COLO668 (cell line): ENCODE results near the gene THOP1.
A peak's percentile ranks its signal among the peaks of the same experiment; 100 is the strongest.
"Not testable (repeated sequence)": the region's sequence is repeated elsewhere in the genome, so short reads cannot be mapped to it uniquely, and the experiment has no call there.

ENCODE experiments used
- DNase-seq: peaks from one replicate; lab custom pipeline; 2025; ENCODE audit not compliant: unreplicated experiment; lab: John Stamatoyannopoulos, UW

The THOP1 gene

GRCh38 chr19:2780284-2780683 lies 5.0 kb upstream of the THOP1 start:
- DNase-seq, result no peak

DNA sequence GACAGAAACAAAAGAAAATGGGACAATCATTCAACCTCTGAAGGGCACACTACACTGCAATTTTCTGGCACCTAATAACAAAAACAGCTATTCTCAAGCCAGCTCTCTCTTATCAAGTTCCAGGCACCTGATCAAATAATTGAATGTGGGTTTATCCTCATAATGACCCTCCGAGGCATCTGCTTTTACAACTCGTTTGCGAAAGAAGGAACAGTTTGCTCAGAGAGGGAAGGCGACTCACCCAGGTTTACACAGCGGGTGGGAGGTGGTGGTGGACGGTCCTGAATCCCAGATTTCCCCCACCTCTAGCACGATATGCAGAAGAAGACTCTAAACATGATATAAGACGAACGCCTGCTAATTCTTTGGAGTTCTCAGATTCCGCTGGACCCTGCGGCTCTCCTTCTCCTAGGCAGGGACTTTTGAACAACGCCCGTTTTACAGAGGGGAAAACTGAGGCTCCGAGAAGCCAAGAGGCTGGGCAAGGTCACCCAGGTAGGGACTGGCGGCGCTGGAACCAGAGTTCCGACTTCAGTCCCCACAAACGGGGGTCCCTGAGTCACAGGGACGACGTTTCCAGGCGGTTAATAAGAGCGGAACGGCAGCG lies 2.9 kb upstream of the THOP1 start:
- peak; percentile 18 for DNase-seq

DNA sequence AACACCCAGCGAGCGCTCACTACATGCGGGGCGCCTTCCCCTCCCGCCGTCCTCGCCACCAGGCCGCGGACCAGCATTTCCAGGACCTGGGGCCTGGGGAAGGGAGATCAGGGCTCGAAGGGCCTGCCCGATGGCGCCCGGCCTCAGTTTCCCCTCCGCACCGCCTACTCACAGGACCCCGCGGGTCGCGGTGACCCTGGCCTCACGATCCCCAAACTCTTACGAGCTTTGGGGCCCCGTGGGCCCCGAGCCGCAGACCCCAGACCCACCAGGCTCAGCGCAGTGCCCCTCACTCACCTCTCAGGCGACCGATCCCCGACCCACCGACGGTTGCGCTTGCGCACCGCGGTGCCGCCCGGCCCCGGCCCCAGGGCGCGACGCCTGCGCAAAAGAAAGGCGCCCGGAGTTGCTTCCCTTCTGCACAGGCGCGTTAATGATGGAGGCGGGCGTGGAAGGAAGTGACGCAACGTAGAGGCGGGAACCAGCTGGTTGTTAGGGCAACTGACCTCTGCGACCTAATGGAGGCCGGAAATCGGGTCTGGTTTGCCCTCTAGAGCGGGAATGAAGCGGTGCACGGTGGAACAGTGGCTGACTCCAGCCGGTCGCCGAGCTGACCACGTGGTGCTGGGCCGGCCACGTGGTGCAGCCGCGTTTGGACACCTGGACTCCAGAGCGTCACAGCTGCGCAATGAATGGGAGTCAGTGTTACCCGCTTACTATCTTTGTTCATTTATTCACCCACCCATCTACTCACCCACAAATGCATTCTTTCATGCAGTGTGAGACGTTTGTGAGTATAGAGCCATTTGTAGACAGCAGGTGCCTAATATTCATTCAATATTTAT lies 2.1 kb upstream of the THOP1 start, which contains the start of gene SGTA:
Gene SGTA, minus strand, starts transcription at position 338 of the 845 bp plus-strand sequence. CDS start 14,205 bp downstream, outside the sequence.
- peak; percentile 97 for DNase-seq

- no peak for DNase-seq
Observed at GRCh38 chr19:2783781-2784145, 1.5 kb upstream of the THOP1 start.

- DNase-seq, result no peak
Observed at GRCh38 chr19:2787115-2787514, 1.8 kb downstream of the THOP1 start.

DNA sequence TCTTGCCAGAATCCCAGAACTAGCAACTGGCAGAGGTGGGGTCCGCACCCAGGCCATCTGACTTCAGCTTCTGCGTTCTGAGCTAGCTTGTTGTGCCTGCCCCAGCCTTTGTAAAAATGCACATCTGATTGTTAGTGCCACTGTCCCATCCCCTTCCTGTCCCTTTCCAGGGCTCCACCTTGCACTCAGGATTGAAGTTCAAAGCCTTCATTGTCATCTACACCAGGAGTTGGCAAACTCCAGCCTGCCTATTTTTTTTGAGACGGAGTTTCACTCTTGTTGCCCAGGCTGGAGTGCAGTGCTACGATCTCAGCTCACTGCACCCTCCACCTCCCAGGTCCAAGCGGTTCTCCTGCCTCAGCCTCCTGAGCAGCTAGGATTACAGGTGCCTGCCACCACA lies 2.9 kb downstream of the THOP1 start:
- DNase-seq, result no peak

DNA sequence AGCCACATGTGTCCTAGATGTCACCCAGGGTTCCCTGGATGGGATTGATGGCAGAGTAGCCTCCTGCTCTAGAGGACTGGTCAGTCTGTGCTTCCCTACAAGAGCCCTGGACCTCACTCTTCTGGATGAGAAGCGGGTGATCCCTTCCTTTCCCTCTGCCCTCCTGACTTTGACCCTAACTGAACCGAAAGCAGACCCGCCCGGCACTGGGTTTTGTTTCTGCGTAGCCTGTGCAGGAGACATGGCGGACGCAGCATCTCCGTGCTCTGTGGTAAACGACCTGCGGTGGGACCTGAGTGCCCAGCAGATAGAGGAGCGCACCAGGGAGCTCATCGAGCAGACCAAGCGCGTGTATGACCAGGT lies 4.9 kb downstream of the THOP1 start:
- no peak for DNase-seq

- DNase-seq, result no peak
Observed at GRCh38 chr19:2790557-2791271, 5.4 kb downstream of the THOP1 start.

DNA sequence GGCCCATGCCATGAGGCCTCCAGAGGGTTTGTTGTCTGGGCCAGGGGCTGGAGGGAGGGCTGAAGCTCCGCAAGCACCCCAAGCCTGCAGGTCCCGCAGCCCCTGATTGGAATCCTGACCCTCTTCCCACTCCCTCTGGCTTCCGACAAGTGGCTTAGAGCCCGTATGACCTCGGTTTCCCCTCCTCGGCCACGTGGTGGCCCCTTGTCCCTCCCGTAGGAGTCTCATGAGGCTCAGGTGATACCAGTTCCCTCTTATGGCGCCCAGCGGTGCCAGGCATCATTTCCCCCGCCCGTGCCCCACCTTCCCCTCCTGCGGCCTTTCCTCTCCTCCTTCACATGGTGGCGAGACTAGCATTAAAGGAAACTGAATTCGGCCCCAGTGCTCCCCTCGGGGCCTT lies 6.1 kb downstream of the THOP1 start:
- DNase-seq, result no peak

DNA sequence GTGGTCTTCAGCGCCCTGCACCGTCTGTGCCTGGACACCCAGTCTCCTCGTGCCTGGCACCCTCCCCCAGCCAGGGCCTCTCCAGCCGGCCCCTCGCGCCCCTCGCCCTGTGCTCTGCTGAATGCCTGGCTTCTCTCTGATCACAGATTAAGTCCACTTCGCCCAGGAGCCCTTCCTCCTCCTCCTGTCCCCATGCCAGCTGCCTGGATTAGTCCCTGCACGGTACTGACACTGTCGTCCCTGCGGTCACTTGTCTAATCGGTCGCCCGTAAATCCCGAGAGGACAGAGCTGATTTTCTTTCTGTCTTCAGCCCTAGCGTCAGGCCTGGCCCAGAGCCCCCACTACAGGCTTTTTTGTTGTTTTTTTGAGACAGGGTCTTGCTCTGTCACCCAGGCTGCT lies 6.6 kb downstream of the THOP1 start:
- no peak for DNase-seq

DNA sequence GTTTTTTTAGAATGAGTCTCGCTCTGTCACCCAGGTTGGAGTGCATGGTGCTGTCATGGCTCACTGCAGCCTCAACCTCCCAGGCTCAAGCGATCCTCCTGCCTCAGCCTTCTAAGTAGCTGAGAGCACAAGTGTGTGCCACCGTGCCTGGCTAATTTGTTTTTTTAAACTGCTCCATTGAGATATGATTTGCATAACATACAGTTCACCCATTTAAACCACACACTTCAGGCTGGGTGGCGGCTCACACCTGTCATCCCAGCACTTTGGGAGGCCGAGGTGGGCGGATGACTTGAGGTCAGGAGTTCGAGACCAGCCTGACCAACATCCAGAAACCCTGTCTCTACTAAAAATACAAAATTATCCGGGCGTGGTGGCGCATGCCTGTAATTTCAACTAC lies 7.4 kb downstream of the THOP1 start:
- not testable (repeated sequence) for DNase-seq

GRCh38 chr19:2793126-2793525 lies 7.8 kb downstream of the THOP1 start:
- DNase-seq, result no peak

DNA sequence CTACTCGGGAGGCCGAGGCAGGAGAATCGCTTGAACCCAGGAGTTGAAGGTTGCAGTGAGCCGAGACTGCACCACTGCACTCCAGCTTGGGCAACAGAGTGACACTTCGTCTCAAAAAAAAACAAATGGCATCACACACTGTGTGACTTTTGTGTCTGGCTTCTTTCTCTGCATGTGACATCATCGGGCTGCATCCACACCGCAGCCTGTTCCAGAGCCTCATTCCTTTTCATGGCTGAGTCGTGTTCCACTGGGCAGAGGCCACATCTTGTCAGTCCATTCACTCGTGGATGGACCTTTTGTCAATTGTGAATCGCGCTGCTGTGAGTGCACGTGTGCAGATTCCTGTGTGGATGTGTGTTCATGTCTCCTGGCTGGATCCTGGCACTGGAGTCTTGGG lies 8.3 kb downstream of the THOP1 start:
- DNase-seq, result no peak

- no peak for DNase-seq
Observed at GRCh38 chr19:2795827-2796658, 10.7 kb downstream of the THOP1 start.

- no peak for DNase-seq
Observed at GRCh38 chr19:2796659-2797266, 11.5 kb downstream of the THOP1 start.

DNA sequence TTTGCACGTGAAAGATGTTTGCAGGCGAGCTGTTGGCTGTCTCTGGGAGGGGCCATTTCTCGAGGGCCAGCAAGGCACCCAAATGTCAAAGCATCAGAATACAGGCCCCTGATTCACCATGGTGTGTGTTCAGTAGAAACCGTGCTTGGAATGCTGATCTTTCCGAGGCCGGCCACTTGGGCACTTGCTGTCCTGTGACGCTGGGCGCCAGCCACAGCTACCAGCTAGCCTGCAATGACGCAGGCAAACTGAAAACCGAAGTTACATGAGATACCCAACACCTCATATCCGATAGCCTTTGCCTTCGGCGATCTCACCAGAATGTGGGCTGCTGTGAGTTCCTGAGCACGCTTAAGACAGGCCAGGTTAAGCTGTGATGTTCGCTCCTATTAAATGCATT lies 12.0 kb downstream of the THOP1 start:
- DNase-seq, result no peak

GRCh38 chr19:2798158-2798685 lies 12.9 kb downstream of the THOP1 start:
- no peak for DNase-seq

GRCh38 chr19:2798733-2799132 lies 13.4 kb downstream of the THOP1 start:
- no peak for DNase-seq

DNA sequence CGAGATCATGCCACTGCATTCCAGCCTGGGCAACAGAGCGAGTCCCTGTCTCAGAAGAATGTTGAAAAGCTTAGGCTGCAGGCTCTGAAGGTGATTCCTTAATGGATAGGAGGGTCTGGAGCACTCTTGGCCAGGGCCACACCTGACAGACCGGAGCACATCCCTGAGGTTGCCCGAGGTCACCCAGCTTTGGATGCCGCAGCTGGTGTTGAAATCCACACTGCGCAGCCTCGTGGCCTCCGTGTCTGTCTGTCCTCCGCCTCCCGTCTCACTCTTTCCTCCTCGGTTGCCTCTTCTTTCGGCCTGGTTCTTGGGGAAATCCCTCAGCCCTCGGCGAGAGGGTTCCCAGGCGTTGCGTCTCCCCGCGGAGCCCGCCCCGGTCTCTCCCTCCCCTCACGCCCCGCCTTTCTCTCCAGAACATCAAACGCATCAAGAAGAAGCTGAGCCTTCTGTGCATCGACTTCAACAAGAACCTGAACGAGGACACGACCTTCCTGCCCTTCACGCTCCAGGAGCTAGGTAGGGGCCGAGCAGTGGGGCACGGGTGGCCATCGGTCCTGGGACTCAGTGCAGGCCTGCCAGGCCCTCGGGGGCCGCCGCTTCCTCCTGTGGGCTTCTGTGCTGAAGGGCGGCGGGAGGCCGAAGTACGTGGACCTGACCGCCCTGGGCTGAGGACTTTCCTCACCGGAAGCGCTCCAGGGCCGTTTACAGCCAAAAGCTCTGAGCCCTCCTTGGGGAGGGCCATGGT lies 14.1 kb downstream of the THOP1 start:
- no peak for DNase-seq

- no peak for DNase-seq
Observed at GRCh38 chr19:2800506-2800905, 15.2 kb downstream of the THOP1 start.
